Mesendoderm (in vitro differentiated cells): ENCODE data around the gene SFT2D1. TPM values are rescaled to one million over a fixed set of nuclear protein-coding genes. Genes with fewer than 3 reads are reported as not detected.
"Not testable (repeated sequence)": the region's sequence is repeated elsewhere in the genome, so short reads cannot be mapped to it uniquely, and the experiment has no call there.

ENCODE experiments used
- DNase-seq: peaks from one replicate; pipeline ENCODE4 v3.0.0; 2013
- H2AK5ac ChIP-seq: 2 replicates; pipeline ENCODE4 v1.6.1; 2013; ENCODE audit warnings: low read length, inconsistent platforms
- H2BK120ac ChIP-seq: 2 replicates; pipeline ENCODE4 v1.6.1; 2013; ENCODE audit warnings: low read depth, mild to moderate bottlenecking, low read length, moderate library complexity, mixed read lengths
- H2BK15ac ChIP-seq: replicated peaks from 2 replicates; pipeline ENCODE4 v1.6.1; 2013; ENCODE audit warnings: low read depth, mild to moderate bottlenecking, moderate library complexity
- H2BK5ac ChIP-seq: 2 replicates; pipeline ENCODE4 v1.6.1; 2013; ENCODE audit warnings: low read length, inconsistent platforms
- H3K18ac ChIP-seq: 2 replicates; pipeline ENCODE4 v1.6.1; 2013; ENCODE audit warnings: mild to moderate bottlenecking, low read length, mixed read lengths
- H3K23ac ChIP-seq: one replicate; pipeline ENCODE4 v1.6.1; 2013; ENCODE audit warnings: low read length
- H3K27ac ChIP-seq: 2 replicates; pipeline ENCODE4 v1.5.1; 2013; ENCODE audit warnings: low read depth, mild to moderate bottlenecking, inconsistent platforms, low read length, moderate library complexity
- H3K27me3 ChIP-seq: 2 replicates; pipeline ENCODE4 v1.6.1; 2013; ENCODE audit warnings: low read length, control low read depth, mild to moderate bottlenecking, inconsistent platforms; ENCODE audit not compliant: insufficient read depth, poor library complexity
- H3K36me3 ChIP-seq: 2 replicates; pipeline ENCODE4 v1.6.1; 2013; ENCODE audit warnings: low read length, inconsistent platforms; ENCODE audit not compliant: control insufficient read depth, insufficient read depth
- H3K4ac ChIP-seq: one replicate; pipeline ENCODE4 v1.6.1; 2013; ENCODE audit warnings: low read depth, mild to moderate bottlenecking, low read length, moderate library complexity
- H3K4me1 ChIP-seq: 2 replicates; pipeline ENCODE4 v1.6.1; 2013; ENCODE audit warnings: low read depth, low read length, inconsistent platforms; ENCODE audit not compliant: control insufficient read depth
- H3K4me2 ChIP-seq: 2 replicates; pipeline ENCODE4 v1.6.1; 2013; ENCODE audit warnings: low read length
- H3K4me3 ChIP-seq: 2 replicates; pipeline ENCODE4 v1.5.1; 2013; ENCODE audit warnings: mild to moderate bottlenecking, low read length
- H3K56ac ChIP-seq: one replicate; pipeline ENCODE4 v1.6.1; 2013; ENCODE audit warnings: low read length
- H3K79me1 ChIP-seq: 2 replicates; pipeline ENCODE4 v1.6.1; 2013; ENCODE audit warnings: low read length, inconsistent platforms
- H3K79me2 ChIP-seq: 2 replicates; pipeline ENCODE4 v1.6.1; 2013; ENCODE audit warnings: mild to moderate bottlenecking, low read length; ENCODE audit not compliant: control insufficient read depth, insufficient read depth
- H3K9ac ChIP-seq: 2 replicates; pipeline ENCODE4 v1.6.1; 2013; ENCODE audit warnings: low read length, inconsistent platforms
- H4K5ac ChIP-seq: one replicate; pipeline ENCODE4 v1.6.1; 2013; ENCODE audit warnings: low read length
- H4K8ac ChIP-seq: one replicate; pipeline ENCODE4 v1.6.1; 2013; ENCODE audit warnings: low read depth, mild to moderate bottlenecking, control low read depth, low read length, moderate library complexity
- WGBS: extraction: QIAGEN DNeasy Blood & Tissue Kit; methylation state at CpG from one replicate; pipeline ENCODE4 v1.1.7; 2013; ENCODE audit warnings: low lambda C conversion rate, missing lambda C conversion rate; ENCODE audit not compliant: insufficient coverage; ENCODE audit errors: extremely low coverage; 5-methylcytosine and 5-hydroxymethylcytosine counted together
- polyA plus RNA-seq, 2 experiments: library from polyadenylated mRNA; stranded (reverse); fragments of 200-250 nt; gene quantifications; one replicate each; pipeline ENCODE4 v1.2.3, GENCODE V29; 2013

SFT2D1 gene
- 77.1 TPM for polyA plus RNA-seq (2013, experiment 1 of 2)
- polyA plus RNA-seq (2013, experiment 2 of 2), result 80.5 TPM

- Histone ChIP-seq H3K4me1 (peaks cover 2% of the 10 kb centered on the region), H2BK5ac (peak within 1 kb of the TSS; percentile 88), H3K23ac (peak within 1 kb of the TSS; percentile 100), H3K9ac (peak within 1 kb of the TSS; percentile 98), H2AK5ac (no peak within 1 kb of the TSS), H3K4me2 (peak within 1 kb of the TSS; percentile 80), H3K79me2 (peaks cover 47% of the 10 kb centered on the region), H2BK120ac (peak within 1 kb of the TSS; percentile 30), H4K8ac (no peak within 1 kb of the TSS), H4K5ac (no peak within 1 kb of the TSS), H3K36me3 (peaks cover 2% of the 10 kb centered on the region), H3K4ac (peak within 1 kb of the TSS; percentile 77), H3K4me3 (peak within 1 kb of the TSS; percentile 22), H3K27me3 (no peaks in the 10 kb centered on the region), H3K18ac (peak within 1 kb of the TSS; percentile 42), H3K27ac (peak within 1 kb of the TSS; percentile 57), H3K79me1 (peaks cover 30% of the 10 kb centered on the region), H3K56ac (peak within 1 kb of the TSS; percentile 100), H2BK15ac (no peak within 1 kb of the TSS)
- peak; percentile 82 for DNase-seq
- no CpG with 5 or more reads among the region's 73 CpGs for WGBS
Observed at GRCh38 chr6:166342349-166343149, at the start of gene SFT2D1. Gene SFT2D1 (minus strand): TSS chr6:166342545. CDS start chr6:166342481, 64 bp downstream.

- no peak overlapping the region for H2BK120ac ChIP-seq
- WGBS, result no CpG with 5 or more reads among the region's 3 CpGs
Observed at GRCh38 chr6:166389119-166389518, 46.8 kb upstream of the SFT2D1 start.

GRCh38 chr6:166388290-166389004 lies 46.1 kb upstream of the SFT2D1 start:
- H4K5ac ChIP-seq, result no peak overlapping the region
- no peak overlapping the region for H3K56ac ChIP-seq
- H3K4me1 ChIP-seq, result no peaks in the 10 kb centered on the region
- no peak overlapping the region for H3K4me3 ChIP-seq
- H3K79me2 ChIP-seq, result no peaks in the 10 kb centered on the region
- no peak overlapping the region for H3K4ac ChIP-seq
- WGBS, result no CpG with 5 or more reads among the region's 13 CpGs
- H3K9ac ChIP-seq, result no peak overlapping the region
- H2BK5ac ChIP-seq, result no peak overlapping the region
- no peaks in the 10 kb centered on the region for H3K36me3 ChIP-seq
- H3K79me1 ChIP-seq, result no peaks in the 10 kb centered on the region
- H4K8ac ChIP-seq, result no peak overlapping the region
- no peak overlapping the region for H3K23ac ChIP-seq
- H3K27ac ChIP-seq, result no peak overlapping the region
- no peak for DNase-seq
- H3K4me2 ChIP-seq, result no peak overlapping the region
- H3K18ac ChIP-seq, result no peak overlapping the region
- H2AK5ac ChIP-seq, result no peak overlapping the region
- no peak overlapping the region for H2BK15ac ChIP-seq
- no peak overlapping the region for H2BK120ac ChIP-seq
- H3K27me3 ChIP-seq, result no peaks in the 10 kb centered on the region

More at GRCh38 chr6:166389119-166389518, 46.8 kb upstream of the SFT2D1 start:
- H2BK5ac ChIP-seq, result no peak overlapping the region
- H3K18ac ChIP-seq, result no peak overlapping the region
- H3K79me2 ChIP-seq, result no peaks in the 10 kb centered on the region
- no peak overlapping the region for H2AK5ac ChIP-seq
- H3K79me1 ChIP-seq, result no peaks in the 10 kb centered on the region
- no peak overlapping the region for H4K5ac ChIP-seq
- H2BK15ac ChIP-seq, result no peak overlapping the region
- no peak overlapping the region for H3K4ac ChIP-seq
- no peak overlapping the region for H3K56ac ChIP-seq
- no peak overlapping the region for H3K4me3 ChIP-seq
- DNase-seq, result no peak
- H3K4me2 ChIP-seq, result no peak overlapping the region
- no peak overlapping the region for H3K9ac ChIP-seq
- no peaks in the 10 kb centered on the region for H3K4me1 ChIP-seq
- no peak overlapping the region for H3K23ac ChIP-seq
- H3K27me3 ChIP-seq, result no peaks in the 10 kb centered on the region
- H3K27ac ChIP-seq, result no peak overlapping the region
- no peak overlapping the region for H4K8ac ChIP-seq
- no peaks in the 10 kb centered on the region for H3K36me3 ChIP-seq

GRCh38 chr6:166387642-166388289 lies 45.4 kb upstream of the SFT2D1 start:
- DNase-seq, result no peak
- Histone ChIP-seq H4K5ac (no peak overlapping the region), H3K79me2 (no peaks in the 10 kb centered on the region), H3K9ac (no peak overlapping the region), H4K8ac (no peak overlapping the region), H3K27ac (no peak overlapping the region), H3K36me3 (no peaks in the 10 kb centered on the region), H3K79me1 (no peaks in the 10 kb centered on the region), H3K23ac (no peak overlapping the region), H3K4ac (no peak overlapping the region), H2BK5ac (no peak overlapping the region), H2AK5ac (no peak overlapping the region), H2BK120ac (no peak overlapping the region), H3K56ac (no peak overlapping the region), H3K4me3 (no peak overlapping the region), H3K18ac (no peak overlapping the region), H3K4me1 (no peaks in the 10 kb centered on the region), H2BK15ac (no peak overlapping the region), H3K4me2 (no peak overlapping the region), H3K27me3 (no peaks in the 10 kb centered on the region)
- WGBS, result no CpG with 5 or more reads among the region's 5 CpGs

- not testable (repeated sequence) for H3K27me3 ChIP-seq
Observed at GRCh38 chr6:166387098-166387497, 44.8 kb upstream of the SFT2D1 start.

More at GRCh38 chr6:166387098-166387497, 44.8 kb upstream of the SFT2D1 start:
- H3K27ac ChIP-seq, H2BK5ac ChIP-seq, H3K23ac ChIP-seq, H2BK15ac ChIP-seq, H3K4me3 ChIP-seq, H2AK5ac ChIP-seq, H3K36me3 ChIP-seq, H3K4me2 ChIP-seq, H3K4me1 ChIP-seq, H3K79me1 ChIP-seq, H3K9ac ChIP-seq, H3K4ac ChIP-seq, H3K56ac ChIP-seq, H4K8ac ChIP-seq, H2BK120ac ChIP-seq, DNase-seq, H3K18ac ChIP-seq, H3K79me2 ChIP-seq, H4K5ac ChIP-seq: not testable (repeated sequence)
- WGBS, result no CpG with 5 or more reads among the region's 9 CpGs
